Stomach (tissue), 9 donors: ENCODE data around the gene COL27A1. TPM values are rescaled to one million over a fixed set of nuclear protein-coding genes. Genes with fewer than 3 reads are reported as not detected.
A peak's percentile ranks its signal among the peaks of the same experiment; 100 is the strongest.

Experiments used
- DNase-seq, 2 donors: peaks; one replicate each; pipeline versions ENCODE4 v3.0.0 to v3.0.0-alpha.2; 2013 to 2019
- H3K27ac ChIP-seq, 5 donors: fragments of 200-600 bp in 4 of 5; sonication (generic) in 4 of 5; one replicate each; pipeline ENCODE4 v1.5.1; 2013 to 2019; ENCODE audit warnings: mild to moderate bottlenecking in 1 of 5, moderate library complexity in 1 of 5
- H3K27me3 ChIP-seq, 3 donors: fragments of 200-600 bp; sonication (generic); one replicate each; pipeline ENCODE4 v1.5.1; 2017 to 2019; ENCODE audit warnings: mixed run types in 1 of 3
- H3K36me3 ChIP-seq, 4 donors: fragments of 200-600 bp; sonication (generic); 1 replicate in 3 of 4; 2 replicates in 1 of 4; pipeline ENCODE4 v1.5.1; 2016 to 2019
- H3K4me1 ChIP-seq, 4 donors: fragments of 200-600 bp; sonication (generic); one replicate each; pipeline ENCODE4 v1.5.1; 2016 to 2019
- H3K4me3 ChIP-seq, 4 donors: fragments of 200-600 bp; sonication (generic) in 3 of 4; one replicate each; pipeline ENCODE4 v1.5.1; 2016 to 2019; ENCODE audit warnings: mild to moderate bottlenecking in 1 of 4
- H3K9me3 ChIP-seq, 4 donors: fragments of 200-600 bp; sonication (generic); one replicate each; pipeline ENCODE4 v1.5.1; 2016 to 2019
- EP300 ChIP-seq: sonication (generic); formaldehyde crosslinking; IDR thresholded peaks from one replicate; pipeline ENCODE4 v1.6.1; 2017; ENCODE audit warnings: antibody characterized with exemption
- POLR2A ChIP-seq, 4 donors: fragments of 450-650 bp; IDR thresholded peaks; one replicate each; pipeline ENCODE4 v1.6.1; 2016; ENCODE audit warnings: antibody characterized with exemption in 4 of 4, control low read depth in 2 of 4, mild to moderate bottlenecking in 1 of 4, moderate library complexity in 1 of 4
- POLR2AphosphoS5 ChIP-seq, 3 donors: sonication (generic); formaldehyde crosslinking; IDR thresholded peaks; one replicate each; pipeline ENCODE4 v1.6.1; 2016; ENCODE audit warnings: antibody characterized with exemption in 3 of 3
- WGBS, 5 donors: extraction: QIAGEN DNeasy Blood & Tissue Kit in 3 of 5; methylation state at CpG; one replicate each; pipeline versions ENCODE4 v1.1.5 to v1.1.7; 2013 to 2018; 5-methylcytosine and 5-hydroxymethylcytosine counted together
- intact Hi-C: fragments of 100-400 bp; cut with DNase I; formaldehyde crosslinking; loops from one replicate; pipeline ENCODE4 v1.15.1; 2023; ENCODE audit warnings: low total_unique reads
- polyA plus RNA-seq, 3 donors: library from polyadenylated mRNA; stranded (reverse); fragments of 200-250 nt; gene quantifications; one replicate each; pipeline ENCODE4 v1.2.3, GENCODE V29; 2013
- total RNA-seq, 5 donors: library from RNA; depleted of rRNA; stranded (reverse); fragments of >200 nt; gene quantifications; one replicate each; pipeline versions ENCODE4 v1.1.0 to v1.2.3, GENCODE V29; 2014 to 2016
- TF ChIP-seq, protein P1 (sequence below), 7 experiments: fragments of 450-650 bp in 4 of 7; fragments of 200-600 bp in 3 of 7; sonication (generic) in 3 of 7; IDR thresholded peaks; one replicate each; pipeline ENCODE4 v1.5.1; 2016 to 2019; ENCODE audit warnings: antibody characterized with exemption in 7 of 7, control low read depth in 2 of 7, mild to moderate bottlenecking in 1 of 7
- donor health status: healthy with polysubstance abuse.
- donor health status: Bipolar disorder and iron deficiency.
- donor health status: healthy.

The COL27A1 gene
- total and polyA plus RNA-seq, 8 donors = 2.9 to 26.3 (median 8.2) TPM

DNA sequence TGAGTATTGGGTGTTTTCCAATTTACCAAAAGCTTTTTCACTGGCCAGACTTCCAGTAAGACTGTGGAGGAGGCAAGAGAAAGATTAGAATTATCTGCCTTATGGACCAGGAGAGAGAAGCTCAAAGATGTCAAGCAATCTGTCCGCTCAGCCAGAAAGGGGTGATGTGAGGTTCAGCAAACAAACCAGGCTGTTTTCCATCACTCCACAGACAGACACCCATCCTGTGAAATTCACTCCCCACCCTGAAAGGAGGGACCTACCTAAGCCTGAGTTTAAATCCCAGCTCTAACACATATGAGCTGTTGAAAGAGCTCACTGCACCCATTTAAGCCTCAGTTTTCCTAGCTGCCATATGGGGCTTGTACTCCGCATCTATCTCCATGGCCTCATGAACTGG is 14.9 kb upstream of the COL27A1 start:
- WGBS, 5 donors = 89 to 98% (median 94%) methylated on average over 2 of the region's 2 CpGs
- peaks cover 0 to 18% (median 11%) of the 10 kb centered on the region in 4 donors for H3K4me1 ChIP-seq
- intact Hi-C loops = no loop called here
- H3K9me3 ChIP-seq = no peaks in the 10 kb centered on the region
- H3K27me3 ChIP-seq = no peaks in the 10 kb centered on the region
- no peak overlapping the region for H3K4me3 ChIP-seq
- H3K36me3 ChIP-seq = no peaks in the 10 kb centered on the region
- TF ChIP-seq POLR2AphosphoS5 (IDR thresholded peaks at IDR 0.05) = no peak
- TF ChIP-seq, protein P1, sequence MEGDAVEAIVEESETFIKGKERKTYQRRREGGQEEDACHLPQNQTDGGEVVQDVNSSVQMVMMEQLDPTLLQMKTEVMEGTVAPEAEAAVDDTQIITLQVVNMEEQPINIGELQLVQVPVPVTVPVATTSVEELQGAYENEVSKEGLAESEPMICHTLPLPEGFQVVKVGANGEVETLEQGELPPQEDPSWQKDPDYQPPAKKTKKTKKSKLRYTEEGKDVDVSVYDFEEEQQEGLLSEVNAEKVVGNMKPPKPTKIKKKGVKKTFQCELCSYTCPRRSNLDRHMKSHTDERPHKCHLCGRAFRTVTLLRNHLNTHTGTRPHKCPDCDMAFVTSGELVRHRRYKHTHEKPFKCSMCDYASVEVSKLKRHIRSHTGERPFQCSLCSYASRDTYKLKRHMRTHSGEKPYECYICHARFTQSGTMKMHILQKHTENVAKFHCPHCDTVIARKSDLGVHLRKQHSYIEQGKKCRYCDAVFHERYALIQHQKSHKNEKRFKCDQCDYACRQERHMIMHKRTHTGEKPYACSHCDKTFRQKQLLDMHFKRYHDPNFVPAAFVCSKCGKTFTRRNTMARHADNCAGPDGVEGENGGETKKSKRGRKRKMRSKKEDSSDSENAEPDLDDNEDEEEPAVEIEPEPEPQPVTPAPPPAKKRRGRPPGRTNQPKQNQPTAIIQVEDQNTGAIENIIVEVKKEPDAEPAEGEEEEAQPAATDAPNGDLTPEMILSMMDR (IDR thresholded peaks at IDR 0.05) = no peak
- no peak for TF ChIP-seq POLR2A (IDR thresholded peaks at IDR 0.05)
- TF ChIP-seq EP300 = no peak
- H3K27ac ChIP-seq = no peak overlapping the region
- no peak for DNase-seq

DNA sequence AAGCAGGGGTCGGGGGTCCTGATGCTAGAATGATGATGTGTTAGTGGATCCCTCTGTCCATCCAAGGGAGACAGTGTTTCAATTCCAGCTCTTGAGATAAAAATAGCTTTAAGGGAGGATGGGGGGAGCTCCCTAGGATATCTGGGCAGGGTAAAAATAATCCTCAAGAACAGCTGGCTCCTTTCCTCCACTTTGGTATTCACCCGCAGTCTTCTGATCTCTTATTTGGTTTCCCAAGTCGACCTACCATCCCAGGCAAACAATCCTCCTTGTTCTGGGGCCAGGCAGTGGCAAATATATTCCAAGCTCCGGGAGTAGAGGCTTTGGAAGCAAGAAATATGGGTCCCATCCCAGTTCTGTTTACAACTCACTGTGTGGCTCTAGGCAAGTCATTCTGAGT is 14.5 kb upstream of the COL27A1 start:
- WGBS, 5 donors = 45 to 58% (median 49%) methylated on average over 4 of the region's 4 CpGs
- no peak for DNase-seq
- Histone ChIP-seq H3K27ac (no peak overlapping the region), H3K4me1 (peaks cover 0 to 18% (median 11%) of the 10 kb centered on the region in 4 donors), H3K27me3 (no peaks in the 10 kb centered on the region), H3K4me3 (no peak overlapping the region), H3K9me3 (no peaks in the 10 kb centered on the region), H3K36me3 (no peaks in the 10 kb centered on the region)
- TF ChIP-seq EP300 (no peak), POLR2AphosphoS5 (IDR thresholded peaks at IDR 0.05) (no peak), POLR2A (IDR thresholded peaks at IDR 0.05) (no peak)
- TF ChIP-seq, protein P1 (IDR thresholded peaks at IDR 0.05) = no peak
- intact Hi-C loops = no loop called here

DNA sequence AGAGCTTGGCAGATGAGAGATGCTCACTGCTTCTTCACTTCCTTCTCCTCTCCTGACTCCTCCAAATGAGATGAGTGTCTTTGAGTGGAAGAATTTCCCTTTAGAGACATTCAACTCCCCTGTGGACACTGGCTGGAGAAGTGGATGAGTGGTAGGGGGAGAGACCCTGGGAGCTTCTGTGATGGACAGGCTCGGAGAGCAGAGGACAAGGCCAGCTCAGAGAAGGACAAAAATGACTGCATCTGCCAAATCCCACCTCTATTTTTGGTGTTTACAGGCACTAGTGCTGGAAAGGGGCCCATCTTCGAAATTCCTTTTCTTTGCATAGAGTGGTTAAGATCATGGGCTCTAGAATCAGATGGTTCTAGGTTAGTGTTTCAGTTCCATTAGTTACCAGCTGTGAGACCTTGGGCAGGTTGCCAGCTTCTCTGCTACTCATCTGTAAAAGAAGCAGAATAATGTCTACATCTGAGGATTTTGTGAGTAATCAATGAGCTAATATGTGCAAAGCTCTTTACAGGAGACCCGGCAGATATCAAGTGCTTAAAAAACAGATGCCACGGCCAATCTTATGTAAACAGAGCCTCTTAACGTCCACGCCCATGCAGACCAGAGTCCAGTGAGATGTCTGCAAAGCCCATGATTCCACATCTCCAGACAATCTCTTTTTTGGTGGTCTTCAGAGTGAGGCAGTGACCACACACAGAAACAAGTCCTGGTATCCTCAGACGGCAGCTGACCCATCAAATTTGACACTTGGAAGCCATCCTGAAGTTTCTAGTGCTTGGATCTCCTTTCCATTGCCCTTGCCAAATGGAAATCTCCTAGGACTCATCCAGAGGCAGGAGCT is 13.6 kb upstream of the COL27A1 start:
- intact Hi-C loops = no loop called here
- TF ChIP-seq POLR2A (IDR thresholded peaks at IDR 0.05) (no peak), EP300 (no peak), POLR2AphosphoS5 (IDR thresholded peaks at IDR 0.05) (no peak)
- TF ChIP-seq, protein P1 (IDR thresholded peaks at IDR 0.05) = no peak
- Histone ChIP-seq H3K27me3 (no peaks in the 10 kb centered on the region), H3K9me3 (no peaks in the 10 kb centered on the region), H3K4me1 (peaks cover 0 to 18% (median 11%) of the 10 kb centered on the region in 4 donors), H3K4me3 (no peak overlapping the region), H3K27ac (no peak overlapping the region), H3K36me3 (no peaks in the 10 kb centered on the region)
- DNase-seq = peak; percentile 37 to 63
- 29 to 35% (median 34%) methylated on average over 7 of the region's 7 CpGs for WGBS, 5 donors

DNA sequence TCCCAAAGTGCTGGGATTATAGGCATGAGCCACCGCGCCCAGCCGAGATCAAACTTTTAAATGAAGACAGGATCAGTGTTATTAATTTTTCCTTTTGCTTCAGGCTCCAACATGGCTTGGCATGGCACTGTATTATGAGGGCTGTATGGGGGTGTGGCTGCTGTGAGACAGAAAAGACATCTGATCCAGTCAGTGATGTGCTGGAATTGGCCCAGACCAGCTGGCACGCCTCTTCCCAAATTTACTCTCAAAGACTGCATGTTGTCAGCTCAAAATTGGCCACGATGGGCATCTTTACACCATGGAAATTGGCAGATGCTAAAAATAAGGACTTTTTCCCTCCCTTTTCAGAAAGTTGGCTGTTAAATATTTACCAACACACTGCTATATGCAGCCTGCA is 12.1 kb upstream of the COL27A1 start:
- WGBS, 5 donors = 95 to 97% (median 95%) methylated on average over 5 of the region's 5 CpGs
- no peak overlapping the region for H3K4me3 ChIP-seq

More for the DNA sequence above, 12.1 kb upstream of the COL27A1 start:
- DNase-seq = no peak
- no peaks in the 10 kb centered on the region for H3K36me3 ChIP-seq
- intact Hi-C loops = no loop called here
- TF ChIP-seq POLR2A (IDR thresholded peaks at IDR 0.05) (no peak), EP300 (no peak), POLR2AphosphoS5 (IDR thresholded peaks at IDR 0.05) (no peak)
- TF ChIP-seq, protein P1 (IDR thresholded peaks at IDR 0.05) = no peak
- no peaks in the 10 kb centered on the region for H3K27me3 ChIP-seq
- H3K4me1 ChIP-seq = peaks cover 0 to 18% (median 11%) of the 10 kb centered on the region in 4 donors
- H3K27ac ChIP-seq = no peak overlapping the region
- no peaks in the 10 kb centered on the region for H3K9me3 ChIP-seq
